Cardiac fibroblast (primary cell): ENCODE data around the gene EVC.

ENCODE experiments used
- DNase-seq, 2 donors: peaks; one replicate each; pipeline versions ENCODE4 v3.0.0 to v3.0.0-alpha.2; 2010; ENCODE audit warnings: low read depth in 2 of 2
- H3K4me3 ChIP-seq, 2 donors: replicated peaks in 1 of 2; 1 replicate in 1 of 2; 2 replicates in 1 of 2; pipeline ENCODE4 v1.5.1; 2011; ENCODE audit warnings: low read depth in 2 of 2, low read length in 2 of 2, mild to moderate bottlenecking in 2 of 2, moderate library complexity in 1 of 2
- TF ChIP-seq, protein P1 (sequence below): IDR thresholded peaks from one replicate; pipeline ENCODE4 v1.5.1; 2011; ENCODE audit warnings: low read depth, mild to moderate bottlenecking, low read length, inconsistent platforms

Gene EVC

DNA sequence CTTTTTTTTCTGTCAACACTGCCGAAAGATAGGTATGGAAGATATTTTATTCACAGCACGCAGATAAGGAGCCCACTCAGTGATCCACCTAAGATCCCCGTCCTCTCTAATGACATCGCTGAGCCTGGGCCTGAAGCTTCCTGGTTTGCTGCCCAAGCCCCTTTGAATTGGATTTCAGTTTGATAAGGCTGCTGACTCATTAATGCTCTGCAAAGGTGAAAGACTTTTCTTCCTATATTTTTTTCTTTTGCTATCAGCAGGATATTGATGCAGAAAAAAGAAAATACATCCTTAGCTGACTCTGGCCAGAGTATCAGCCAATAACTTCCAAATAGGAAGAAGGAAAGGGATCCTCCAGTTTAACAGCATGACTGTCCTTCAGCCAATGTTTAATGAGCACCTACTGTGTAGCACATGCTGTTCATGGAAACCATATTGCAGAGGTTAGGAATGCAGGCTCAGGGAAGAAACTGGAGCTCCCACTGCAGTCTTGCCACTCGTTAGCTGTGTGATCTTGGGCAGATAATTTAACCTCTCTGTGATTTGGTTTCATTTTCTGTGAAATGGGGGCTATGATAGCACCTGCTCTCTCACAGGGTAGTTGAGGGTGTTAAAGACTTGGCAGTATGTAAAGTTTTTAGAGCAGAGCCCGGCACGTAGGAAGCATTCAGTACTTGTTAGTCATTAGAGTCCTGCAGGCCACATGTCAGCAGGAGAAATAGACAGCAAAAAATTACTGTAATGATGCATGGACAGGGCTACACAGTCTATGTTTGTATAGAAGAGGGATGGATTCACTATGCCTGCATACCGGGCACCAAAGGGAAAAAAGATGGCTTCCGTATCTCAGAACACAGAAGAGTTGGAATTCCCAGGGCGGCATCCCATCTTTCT lies 39.3 kb downstream of the EVC start:
- H3K4me3 ChIP-seq, result no peak overlapping the region
- TF ChIP-seq, protein P1, sequence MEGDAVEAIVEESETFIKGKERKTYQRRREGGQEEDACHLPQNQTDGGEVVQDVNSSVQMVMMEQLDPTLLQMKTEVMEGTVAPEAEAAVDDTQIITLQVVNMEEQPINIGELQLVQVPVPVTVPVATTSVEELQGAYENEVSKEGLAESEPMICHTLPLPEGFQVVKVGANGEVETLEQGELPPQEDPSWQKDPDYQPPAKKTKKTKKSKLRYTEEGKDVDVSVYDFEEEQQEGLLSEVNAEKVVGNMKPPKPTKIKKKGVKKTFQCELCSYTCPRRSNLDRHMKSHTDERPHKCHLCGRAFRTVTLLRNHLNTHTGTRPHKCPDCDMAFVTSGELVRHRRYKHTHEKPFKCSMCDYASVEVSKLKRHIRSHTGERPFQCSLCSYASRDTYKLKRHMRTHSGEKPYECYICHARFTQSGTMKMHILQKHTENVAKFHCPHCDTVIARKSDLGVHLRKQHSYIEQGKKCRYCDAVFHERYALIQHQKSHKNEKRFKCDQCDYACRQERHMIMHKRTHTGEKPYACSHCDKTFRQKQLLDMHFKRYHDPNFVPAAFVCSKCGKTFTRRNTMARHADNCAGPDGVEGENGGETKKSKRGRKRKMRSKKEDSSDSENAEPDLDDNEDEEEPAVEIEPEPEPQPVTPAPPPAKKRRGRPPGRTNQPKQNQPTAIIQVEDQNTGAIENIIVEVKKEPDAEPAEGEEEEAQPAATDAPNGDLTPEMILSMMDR, result no peak
- DNase-seq, result peak; percentile 72 to 89

- DNase-seq, result peak; percentile 96 to 99
- no peak overlapping the region for H3K4me3 ChIP-seq
- TF ChIP-seq, protein P1, result no peak
Measured at GRCh38 chr4:5750946-5751665, 40.1 kb downstream of the EVC start.

DNA sequence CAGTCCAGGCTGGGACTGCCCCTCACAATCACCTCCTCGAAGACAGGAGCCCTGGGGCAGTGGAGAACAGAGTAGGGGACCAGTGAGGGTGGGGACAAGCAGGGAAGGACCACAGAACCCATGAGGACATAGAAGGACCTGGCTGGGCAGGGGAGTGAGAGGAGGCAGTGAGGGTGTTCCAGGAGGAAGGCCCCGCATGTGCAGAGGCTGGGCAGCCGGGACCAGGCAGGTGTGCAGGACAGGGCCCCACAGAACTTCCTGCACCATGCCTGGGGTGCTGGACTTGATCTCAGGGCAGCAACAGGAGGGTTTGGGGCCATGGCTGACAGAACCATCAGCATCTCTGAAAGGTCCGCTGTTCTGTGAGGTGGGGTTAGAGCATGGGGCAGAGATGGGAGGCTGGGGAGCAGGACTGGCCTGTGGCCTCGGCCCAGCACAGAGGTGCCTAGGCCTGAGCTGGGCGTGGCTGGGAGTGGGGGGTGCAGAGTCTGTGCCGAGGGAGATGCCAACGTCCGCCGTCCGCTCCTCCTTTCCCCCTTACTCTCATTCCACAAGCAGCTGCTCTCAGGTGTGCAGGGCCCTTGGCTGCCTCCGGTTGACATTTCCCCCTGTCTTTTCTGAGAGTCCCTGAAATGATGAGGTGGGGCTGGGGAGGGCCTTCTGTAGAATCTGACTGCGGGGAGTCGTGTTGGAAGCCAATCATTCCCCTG lies 40.8 kb downstream of the EVC start:
- no peak overlapping the region for H3K4me3 ChIP-seq
- TF ChIP-seq, protein P1, result no peak
- no peak for DNase-seq

GRCh38 chr4:5752376-5753184 lies 41.6 kb downstream of the EVC start:
- TF ChIP-seq, protein P1, result peak; percentile 10
- DNase-seq, result peak; percentile 72 to 95
- H3K4me3 ChIP-seq, result no peak overlapping the region

- no peak for DNase-seq
- no peak overlapping the region for H3K4me3 ChIP-seq
- TF ChIP-seq, protein P1, result no peak
Measured at GRCh38 chr4:5753366-5753765, 42.4 kb downstream of the EVC start.
